Activated CD4-positive, alpha-beta memory T cell treated with anti-CD3 and anti-CD28 coated beads for 36 hours (primary cell): ENCODE measurements around the gene EFTUD2. TPM values are rescaled to one million over a fixed set of nuclear protein-coding genes. Genes with fewer than 3 reads are reported as not detected.
"Not testable (repeated sequence)": the region's sequence is repeated elsewhere in the genome, so short reads cannot be mapped to it uniquely, and the experiment has no call there.

Source experiments
- CTCF ChIA-PET: fragments of 350-600 bp; sonication (Branson Sonifier 250); formaldehyde crosslinking; loops from one replicate; lab custom pipeline; 2021; ENCODE audit warnings: antibody characterized with exemption, inconsistent platforms; lab: Charles Lee
- POLR2A ChIA-PET: fragments of 350-600 bp; sonication (Branson Sonifier 250); formaldehyde crosslinking; loops from one replicate; lab custom pipeline; 2021; ENCODE audit warnings: antibody characterized with exemption; lab: Charles Lee
- DNase-seq: peaks from one replicate; pipeline ENCODE4 v3.0.0-alpha.2; 2020
- H3K27ac Mint-ChIP-seq: one replicate; pipeline ENCODE4 v1.8.0; 2021; ENCODE audit warnings: mixed read lengths
- H3K27me3 Mint-ChIP-seq: one replicate; pipeline ENCODE4 v1.8.0; 2021; ENCODE audit warnings: mixed read lengths
- H3K36me3 Mint-ChIP-seq: one replicate; pipeline ENCODE4 v1.8.0; 2021; ENCODE audit warnings: mixed read lengths
- H3K4me1 Mint-ChIP-seq: one replicate; pipeline ENCODE4 v1.8.0; 2021; ENCODE audit warnings: low read depth, mixed read lengths
- H3K4me3 Mint-ChIP-seq: one replicate; pipeline ENCODE4 v1.8.0; 2021; ENCODE audit warnings: mild to moderate bottlenecking, mixed read lengths
- H3K9me3 Mint-ChIP-seq: one replicate; pipeline ENCODE4 v1.8.0; 2021; ENCODE audit warnings: mixed read lengths
- intact Hi-C: fragments of 100-400 bp; cut with micrococcal nuclease; formaldehyde crosslinking; loops from one replicate; pipeline ENCODE4 v1.15.1; 2023
- microRNA-seq: library from miRNA; unstranded; fragments of <30 nt; microRNA quantifications from one replicate; pipeline ENCODE4 v1.2.0, GENCODE V29; 2022; ENCODE audit warnings: borderline number of aligned reads, borderline microRNAs expressed, borderline replicate concordance
- total RNA-seq, 2 experiments: library from RNA; stranded (reverse); gene quantifications; one replicate each; pipeline ENCODE4 v1.2.3, GENCODE V29; 2021

Gene EFTUD2
- total RNA-seq, 2 experiments from 2014 or later: 162 to 171 TPM

DNA sequence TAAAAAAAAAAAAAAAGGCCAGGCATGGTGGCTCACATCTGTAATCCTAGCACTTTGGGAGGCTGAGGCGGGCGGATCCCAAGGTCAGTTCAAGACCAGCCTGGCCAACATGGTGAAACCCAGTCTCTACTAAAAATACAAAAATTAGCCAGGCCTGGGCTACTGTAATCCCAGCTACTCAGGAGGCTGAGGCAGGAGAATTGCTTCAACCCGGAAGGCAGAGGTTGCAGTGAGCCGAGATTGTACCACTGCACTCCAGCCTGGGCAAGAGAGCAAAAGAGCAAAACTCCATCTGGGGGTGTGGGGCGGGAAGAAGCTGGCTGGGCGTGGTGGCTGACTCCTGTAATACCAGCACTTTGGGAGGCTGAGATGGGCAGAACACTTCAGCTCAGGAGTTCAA is 80.7 kb downstream of the EFTUD2 start:
- DNase-seq, H3K4me3 Mint-ChIP-seq, H3K9me3 Mint-ChIP-seq, H3K27ac Mint-ChIP-seq, POLR2A ChIA-PET, H3K36me3 Mint-ChIP-seq, H3K4me1 Mint-ChIP-seq, intact Hi-C loops, CTCF ChIA-PET: not testable (repeated sequence)
- peaks cover 12% of the 10 kb centered on the region for H3K27me3 Mint-ChIP-seq

DNA sequence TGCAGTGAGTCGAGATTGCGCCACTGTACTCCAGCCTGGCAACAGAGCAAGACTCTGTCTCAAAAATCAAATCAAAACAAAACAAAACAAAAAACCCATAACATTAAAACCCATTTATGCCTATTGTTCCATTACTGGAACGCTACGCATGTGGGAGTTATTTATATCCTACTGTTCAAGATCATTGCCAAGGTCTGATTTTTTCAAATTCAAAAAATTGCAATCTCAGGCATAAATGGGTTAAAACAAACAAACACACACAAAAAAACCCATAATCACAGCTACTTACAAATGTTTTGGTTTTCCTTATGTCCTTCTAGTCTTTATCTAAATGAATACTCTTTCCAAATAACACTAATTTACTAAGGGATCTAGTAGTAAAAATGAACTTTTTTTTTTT is 87.0 kb downstream of the EFTUD2 start:
- Mint-ChIP-seq H3K9me3 (no peaks in the 10 kb centered on the region), H3K36me3 (no peaks in the 10 kb centered on the region), H3K4me1 (no peaks in the 10 kb centered on the region), H3K27ac (no peak overlapping the region), H3K4me3 (no peak overlapping the region), H3K27me3 (peaks cover 2% of the 10 kb centered on the region)
- ChIA-PET POLR2A (interaction anchor here (0.6 kb wide), 1 partner anchor 31 kb away, joined by 3 read pairs; no protein-coding TSS in a partner anchor), CTCF (interaction anchor here (0.6 kb wide), 1 partner anchor 93 kb away, joined by 3 read pairs; no protein-coding TSS in a partner anchor)
- no peak for DNase-seq
- intact Hi-C loops: no loop called here

DNA sequence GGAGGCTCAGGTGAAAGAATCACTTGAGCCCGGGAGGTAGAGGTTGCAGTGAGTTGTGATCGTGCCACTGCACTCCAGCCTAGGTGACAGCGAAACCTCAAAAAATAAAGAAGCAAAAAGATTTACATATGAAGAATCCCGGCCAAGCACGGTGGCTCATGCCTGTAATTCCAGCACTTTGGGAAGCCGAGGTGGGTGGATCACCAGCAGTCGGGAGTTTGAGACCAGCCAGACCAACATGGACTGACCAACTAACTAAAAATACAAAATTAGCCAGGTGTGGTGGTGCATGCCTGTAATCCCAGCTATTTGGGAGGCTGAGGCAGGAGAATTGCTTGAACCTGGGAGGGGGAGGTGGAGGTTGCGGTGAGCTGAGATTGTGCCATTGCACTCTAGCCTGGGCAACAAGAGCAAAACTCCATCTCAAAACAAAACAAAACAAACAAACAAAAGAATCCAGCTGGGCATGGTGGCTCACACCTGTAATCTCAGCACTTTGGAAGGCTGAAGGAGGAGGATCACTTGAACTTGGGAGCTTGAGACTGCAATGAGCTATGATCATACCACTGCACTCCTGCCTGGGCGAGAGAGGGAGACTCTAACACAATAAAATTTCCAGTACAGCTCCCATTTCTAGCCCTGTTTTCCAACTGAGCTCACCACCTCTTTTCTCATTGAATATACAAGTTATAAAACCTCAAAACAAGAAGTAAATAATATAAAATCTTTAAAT is 90.4 kb downstream of the EFTUD2 start:
- DNase-seq, H3K9me3 Mint-ChIP-seq, H3K4me1 Mint-ChIP-seq, H3K4me3 Mint-ChIP-seq, H3K27me3 Mint-ChIP-seq, H3K36me3 Mint-ChIP-seq, H3K27ac Mint-ChIP-seq, intact Hi-C loops, CTCF ChIA-PET: not testable (repeated sequence)
- POLR2A ChIA-PET: interaction anchor here (0.6 kb wide), 1 partner anchor 17 kb away, joined by 5 read pairs; no protein-coding TSS in a partner anchor

DNA sequence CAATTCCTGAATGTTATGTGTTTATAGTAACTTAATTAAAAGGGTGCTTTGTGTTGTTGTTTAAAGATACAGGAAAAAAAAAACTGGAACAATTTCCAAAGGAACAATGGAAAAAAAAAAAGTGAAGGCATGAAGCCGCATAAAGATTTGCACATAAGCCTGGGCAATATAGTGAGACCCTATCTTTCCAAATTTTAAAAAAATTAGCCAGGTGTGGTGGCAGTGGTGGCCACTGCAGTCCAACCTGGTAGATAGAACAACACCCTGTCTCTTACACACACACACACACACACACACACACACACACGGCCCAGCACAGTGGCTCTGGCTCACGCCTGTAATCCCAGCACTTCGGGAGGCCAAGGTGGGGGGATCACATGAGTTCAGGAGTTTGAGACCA is 91.1 kb downstream of the EFTUD2 start:
- H3K9me3 Mint-ChIP-seq: no peaks in the 10 kb centered on the region
- DNase-seq: no peak
- peaks cover 4% of the 10 kb centered on the region for H3K27me3 Mint-ChIP-seq
- ChIA-PET CTCF (no interaction called here), POLR2A (no interaction called here)
- intact Hi-C loops: no loop called here
- H3K4me1 Mint-ChIP-seq: no peaks in the 10 kb centered on the region
- no peak overlapping the region for H3K27ac Mint-ChIP-seq
- no peak overlapping the region for H3K4me3 Mint-ChIP-seq
- H3K36me3 Mint-ChIP-seq: no peaks in the 10 kb centered on the region

DNA sequence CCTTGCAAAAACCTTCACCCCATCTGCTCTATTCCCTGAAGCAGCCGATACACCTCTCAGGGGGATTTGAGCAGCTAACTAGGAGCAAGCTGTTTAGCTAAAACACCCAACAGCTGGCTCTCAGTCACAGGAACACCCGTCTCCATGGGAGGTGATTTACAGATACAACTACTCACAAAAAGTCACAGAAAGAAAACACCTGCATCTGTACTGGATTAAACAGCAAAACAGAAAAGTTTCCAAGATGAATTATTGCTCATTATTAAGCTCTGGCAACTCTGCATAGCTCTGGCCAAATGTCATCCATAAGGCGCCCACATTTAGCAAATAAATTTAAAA is 91.5 kb downstream of the EFTUD2 start:
- intact Hi-C loops: no loop called here
- no peaks in the 10 kb centered on the region for H3K36me3 Mint-ChIP-seq
- CTCF ChIA-PET: no interaction called here
- no peak for DNase-seq
- no peak overlapping the region for H3K4me3 Mint-ChIP-seq
- H3K27me3 Mint-ChIP-seq: peaks cover 5% of the 10 kb centered on the region
- H3K27ac Mint-ChIP-seq: no peak overlapping the region
- POLR2A ChIA-PET: no interaction called here
- no peaks in the 10 kb centered on the region for H3K9me3 Mint-ChIP-seq
- no peaks in the 10 kb centered on the region for H3K4me1 Mint-ChIP-seq

DNA sequence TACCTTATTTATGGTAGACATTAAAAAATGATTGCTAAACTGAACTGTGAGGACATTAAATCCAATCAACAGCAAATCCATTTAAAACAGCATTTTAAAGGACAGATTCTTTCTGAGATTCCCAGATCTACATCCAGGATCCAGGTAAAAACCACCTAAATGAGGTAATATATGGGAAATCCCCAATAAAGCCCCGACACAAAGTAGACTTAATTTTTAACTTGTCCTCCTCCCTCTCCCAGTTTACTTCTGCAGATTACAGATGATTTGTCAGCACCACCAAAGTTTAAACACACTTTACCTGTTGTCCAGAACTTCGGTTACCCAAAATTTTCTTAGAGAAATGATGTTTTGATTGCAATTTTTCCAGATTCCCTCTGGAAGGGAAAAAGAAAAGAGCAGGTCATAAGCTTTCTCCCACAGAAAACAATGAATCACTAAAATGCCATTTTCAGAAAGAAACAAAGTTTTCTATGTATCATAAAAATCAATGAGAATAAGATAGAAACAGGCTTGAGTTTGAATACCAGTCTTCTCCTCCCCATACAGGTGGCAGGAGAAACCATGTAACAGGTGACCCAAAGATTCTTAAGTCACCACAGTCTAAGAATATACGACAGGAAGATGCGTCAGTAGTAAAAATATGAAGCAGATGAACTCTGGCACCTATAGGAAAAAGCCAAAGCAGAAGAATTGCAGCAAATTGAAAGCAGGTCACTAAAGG is 92.0 kb downstream of the EFTUD2 start:
- intact Hi-C loops: no loop called here
- POLR2A ChIA-PET: no interaction called here
- Mint-ChIP-seq H3K4me1 (no peaks in the 10 kb centered on the region), H3K27me3 (peaks cover 5% of the 10 kb centered on the region), H3K27ac (no peak overlapping the region), H3K9me3 (no peaks in the 10 kb centered on the region), H3K4me3 (no peak overlapping the region), H3K36me3 (no peaks in the 10 kb centered on the region)
- no peak for DNase-seq
- CTCF ChIA-PET: no interaction called here

DNA sequence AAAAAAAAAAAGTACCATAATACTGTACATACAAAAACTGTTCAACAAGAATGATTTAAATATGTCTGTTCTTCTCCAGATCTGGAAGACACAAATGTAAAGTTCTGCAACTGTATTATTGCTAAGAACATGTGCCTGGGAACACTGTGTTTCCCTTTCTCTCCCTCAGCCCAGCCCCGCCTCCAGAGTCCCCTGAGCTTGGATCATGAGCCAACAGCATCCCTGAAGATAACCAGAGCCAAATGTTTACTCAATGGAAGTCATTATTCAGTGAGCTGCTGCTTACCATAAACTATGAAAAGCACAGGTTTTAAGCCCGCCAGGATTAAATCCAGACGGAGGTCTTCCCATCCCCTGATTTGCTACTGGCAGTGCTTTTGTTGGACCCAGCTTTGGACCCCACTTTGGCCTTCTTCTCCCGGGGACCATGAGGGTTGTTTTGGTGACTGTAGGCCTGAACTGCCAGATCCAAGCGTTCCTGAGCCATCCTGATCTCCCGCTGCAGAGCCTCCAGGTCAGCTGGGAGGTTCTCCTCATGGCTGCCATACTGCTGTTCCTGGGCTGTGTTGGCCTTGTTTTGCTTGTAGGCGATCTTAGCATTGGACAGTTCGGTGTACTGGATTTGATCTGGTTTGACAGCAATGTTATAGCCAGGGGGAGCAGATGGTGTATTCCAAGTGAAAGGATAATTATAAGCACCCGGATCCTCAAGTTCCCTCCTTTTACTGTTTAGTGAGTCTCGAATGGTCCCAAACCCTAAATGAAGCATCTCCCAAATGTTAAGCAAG is 94.7 kb downstream of the EFTUD2 start:
- intact Hi-C loops: no loop called here
- H3K36me3 Mint-ChIP-seq: no peaks in the 10 kb centered on the region
- CTCF ChIA-PET: no interaction called here

DNA sequence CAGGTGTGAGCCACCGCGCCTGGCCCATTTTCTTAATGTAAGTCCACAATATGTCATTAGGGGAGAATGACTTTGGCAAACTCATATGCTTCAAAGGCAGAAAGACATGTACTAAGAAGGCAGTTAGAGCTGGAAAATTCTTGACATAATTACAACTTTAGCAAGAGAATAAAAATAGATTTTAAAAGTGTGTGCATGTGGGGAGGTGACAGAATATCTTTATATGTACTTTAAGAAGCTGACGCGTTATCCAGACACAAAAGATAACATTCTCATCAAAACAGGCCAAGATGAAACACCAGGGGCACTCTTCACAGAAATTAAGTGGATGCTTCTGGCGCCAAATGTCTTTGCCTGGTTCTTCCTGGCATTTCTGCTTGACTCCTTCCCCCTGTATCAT is 97.4 kb downstream of the EFTUD2 start:
- H3K4me1 Mint-ChIP-seq: no peaks in the 10 kb centered on the region
- ChIA-PET CTCF (interaction anchor here (0.7 to 1.0 kb wide), 2 partner anchors 22 to 65 kb away, joined by 3 to 4 read pairs; no protein-coding TSS in a partner anchor), POLR2A (no interaction called here)
- no peak for DNase-seq
- intact Hi-C loops: no loop called here
- no peak overlapping the region for H3K27ac Mint-ChIP-seq
- no peaks in the 10 kb centered on the region for H3K36me3 Mint-ChIP-seq
- H3K9me3 Mint-ChIP-seq: no peaks in the 10 kb centered on the region
- H3K27me3 Mint-ChIP-seq: peaks cover 4% of the 10 kb centered on the region
- no peak overlapping the region for H3K4me3 Mint-ChIP-seq

More for the DNA sequence above, 94.7 kb downstream of the EFTUD2 start:
- peaks cover 7% of the 10 kb centered on the region for H3K27me3 Mint-ChIP-seq
- H3K4me1 Mint-ChIP-seq: no peaks in the 10 kb centered on the region
- no peak overlapping the region for H3K4me3 Mint-ChIP-seq
- H3K27ac Mint-ChIP-seq: no peak overlapping the region
- POLR2A ChIA-PET: no interaction called here
- DNase-seq: no peak
- H3K9me3 Mint-ChIP-seq: no peaks in the 10 kb centered on the region

Small RNA genes within 50 kb of the gene (microRNA-seq; reads per million reads assigned to microRNA genes)
- 3.5 reads per million for gene MIR6783

Other genes starting within 250 kb of the EFTUD2 start
- gene MEIOC, start 243.0 kb downstream of the EFTUD2 start, total RNA-seq: under 1 TPM; 0.33 to 0.46 TPM
- 10 to 100 TPM; 26.4 to 27.7 TPM for gene CCDC43, start 209.7 kb downstream of the EFTUD2 start, total RNA-seq
- 10 to 100 TPM; 25.9 to 27.9 TPM for gene DBF4B, start 190.8 kb downstream of the EFTUD2 start, total RNA-seq
- gene ADAM11, start 140.5 kb downstream of the EFTUD2 start, total RNA-seq: under 1 TPM; 0.12 to 0.33 TPM
- 1 to 10 TPM; 1.9 to 2.7 TPM for gene GJC1, start 69.2 kb downstream of the EFTUD2 start, total RNA-seq
- gene HIGD1B, start 51.6 kb downstream of the EFTUD2 start, total RNA-seq: not detected
- gene GFAP, start 16.1 kb upstream of the EFTUD2 start, total RNA-seq: not detected
- gene KIF18B, start 48.3 kb upstream of the EFTUD2 start, total RNA-seq: 10 to 100 TPM; 36.2 to 42.9 TPM
- gene C1QL1, start 68.9 kb upstream of the EFTUD2 start, total RNA-seq: under 1 TPM; 0.76 to 0.87 TPM
- 10 to 100 TPM; 32.0 to 34.0 TPM for gene DCAKD, start 152.2 kb upstream of the EFTUD2 start, total RNA-seq
- gene NMT1, start 161.9 kb upstream of the EFTUD2 start, total RNA-seq: 100 to 1,000 TPM; 158 TPM
- 1 to 10 TPM; 4.3 to 4.4 TPM for gene PLCD3, start 233.1 kb upstream of the EFTUD2 start, total RNA-seq
- gene ACBD4, start 236.2 kb upstream of the EFTUD2 start, total RNA-seq: 10 to 100 TPM; 12.5 to 13.8 TPM
- 10 to 100 TPM; 24.9 to 25.4 TPM for gene HEXIM1, start 249.0 kb upstream of the EFTUD2 start, total RNA-seq